Stomach (tissue), 4 donors: ENCODE measurements around the gene SYS1.

ENCODE experiments used
- EP300 ChIP-seq: sonication (generic); formaldehyde crosslinking; IDR thresholded peaks from one replicate; pipeline ENCODE4 v1.6.1; 2017; ENCODE audit warnings: antibody characterized with exemption
- POLR2A ChIP-seq, 4 donors: fragments of 450-650 bp; IDR thresholded peaks; one replicate each; pipeline ENCODE4 v1.6.1; 2016; ENCODE audit warnings: antibody characterized with exemption in 4 of 4, control low read depth in 2 of 4, mild to moderate bottlenecking in 1 of 4, moderate library complexity in 1 of 4
- POLR2AphosphoS5 ChIP-seq, 3 donors: sonication (generic); formaldehyde crosslinking; IDR thresholded peaks; one replicate each; pipeline ENCODE4 v1.6.1; 2016; ENCODE audit warnings: antibody characterized with exemption in 3 of 3
- TF ChIP-seq, protein P1 (sequence below), 7 experiments: fragments of 450-650 bp in 4 of 7; fragments of 200-600 bp in 3 of 7; sonication (generic) in 3 of 7; IDR thresholded peaks; one replicate each; pipeline ENCODE4 v1.5.1; 2016 to 2019; ENCODE audit warnings: antibody characterized with exemption in 7 of 7, control low read depth in 2 of 7, mild to moderate bottlenecking in 1 of 7

DNA sequence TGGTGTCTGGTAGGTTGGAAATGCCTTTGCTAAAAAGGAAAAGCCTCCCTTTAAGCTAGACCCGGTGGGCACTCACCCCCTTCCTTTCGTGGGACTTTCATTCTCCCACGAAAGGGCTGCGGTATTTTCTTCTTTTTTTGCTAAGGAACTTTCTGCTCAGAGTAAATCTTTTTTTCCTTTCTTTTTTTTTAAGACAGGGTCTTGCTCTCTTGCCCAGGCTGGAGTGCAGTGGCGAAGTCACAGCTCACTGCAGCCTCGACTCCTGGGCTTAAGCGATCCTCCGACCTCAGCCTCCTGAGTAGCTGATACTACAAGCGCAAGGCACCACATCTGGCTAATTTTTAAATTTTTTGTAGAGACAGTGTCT is 11.1 kb downstream of the SYS1 start:
- TF ChIP-seq, protein P1, sequence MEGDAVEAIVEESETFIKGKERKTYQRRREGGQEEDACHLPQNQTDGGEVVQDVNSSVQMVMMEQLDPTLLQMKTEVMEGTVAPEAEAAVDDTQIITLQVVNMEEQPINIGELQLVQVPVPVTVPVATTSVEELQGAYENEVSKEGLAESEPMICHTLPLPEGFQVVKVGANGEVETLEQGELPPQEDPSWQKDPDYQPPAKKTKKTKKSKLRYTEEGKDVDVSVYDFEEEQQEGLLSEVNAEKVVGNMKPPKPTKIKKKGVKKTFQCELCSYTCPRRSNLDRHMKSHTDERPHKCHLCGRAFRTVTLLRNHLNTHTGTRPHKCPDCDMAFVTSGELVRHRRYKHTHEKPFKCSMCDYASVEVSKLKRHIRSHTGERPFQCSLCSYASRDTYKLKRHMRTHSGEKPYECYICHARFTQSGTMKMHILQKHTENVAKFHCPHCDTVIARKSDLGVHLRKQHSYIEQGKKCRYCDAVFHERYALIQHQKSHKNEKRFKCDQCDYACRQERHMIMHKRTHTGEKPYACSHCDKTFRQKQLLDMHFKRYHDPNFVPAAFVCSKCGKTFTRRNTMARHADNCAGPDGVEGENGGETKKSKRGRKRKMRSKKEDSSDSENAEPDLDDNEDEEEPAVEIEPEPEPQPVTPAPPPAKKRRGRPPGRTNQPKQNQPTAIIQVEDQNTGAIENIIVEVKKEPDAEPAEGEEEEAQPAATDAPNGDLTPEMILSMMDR (IDR thresholded peaks at IDR 0.05): no peak
- no peak for TF ChIP-seq POLR2A (IDR thresholded peaks at IDR 0.05)
- TF ChIP-seq POLR2AphosphoS5 (IDR thresholded peaks at IDR 0.05): no peak
- no peak for TF ChIP-seq EP300
